Cardiac ventricle fibroblast (primary cell): Measurements from ENCODE around the gene PIGU. TPM values are rescaled to one million over a fixed set of nuclear protein-coding genes. Genes with fewer than 3 reads are reported as not detected.

Experiments used
- total RNA-seq: library from RNA; depleted of rRNA; stranded (reverse); fragments of >200 nt; gene quantifications from 2 replicates; pipeline ENCODE4 v1.2.3, GENCODE V29; 2015

Gene PIGU, protein sequence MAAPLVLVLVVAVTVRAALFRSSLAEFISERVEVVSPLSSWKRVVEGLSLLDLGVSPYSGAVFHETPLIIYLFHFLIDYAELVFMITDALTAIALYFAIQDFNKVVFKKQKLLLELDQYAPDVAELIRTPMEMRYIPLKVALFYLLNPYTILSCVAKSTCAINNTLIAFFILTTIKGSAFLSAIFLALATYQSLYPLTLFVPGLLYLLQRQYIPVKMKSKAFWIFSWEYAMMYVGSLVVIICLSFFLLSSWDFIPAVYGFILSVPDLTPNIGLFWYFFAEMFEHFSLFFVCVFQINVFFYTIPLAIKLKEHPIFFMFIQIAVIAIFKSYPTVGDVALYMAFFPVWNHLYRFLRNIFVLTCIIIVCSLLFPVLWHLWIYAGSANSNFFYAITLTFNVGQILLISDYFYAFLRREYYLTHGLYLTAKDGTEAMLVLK
- 10.3 and 12.6 TPM in 2 replicates for total RNA-seq

DNA sequence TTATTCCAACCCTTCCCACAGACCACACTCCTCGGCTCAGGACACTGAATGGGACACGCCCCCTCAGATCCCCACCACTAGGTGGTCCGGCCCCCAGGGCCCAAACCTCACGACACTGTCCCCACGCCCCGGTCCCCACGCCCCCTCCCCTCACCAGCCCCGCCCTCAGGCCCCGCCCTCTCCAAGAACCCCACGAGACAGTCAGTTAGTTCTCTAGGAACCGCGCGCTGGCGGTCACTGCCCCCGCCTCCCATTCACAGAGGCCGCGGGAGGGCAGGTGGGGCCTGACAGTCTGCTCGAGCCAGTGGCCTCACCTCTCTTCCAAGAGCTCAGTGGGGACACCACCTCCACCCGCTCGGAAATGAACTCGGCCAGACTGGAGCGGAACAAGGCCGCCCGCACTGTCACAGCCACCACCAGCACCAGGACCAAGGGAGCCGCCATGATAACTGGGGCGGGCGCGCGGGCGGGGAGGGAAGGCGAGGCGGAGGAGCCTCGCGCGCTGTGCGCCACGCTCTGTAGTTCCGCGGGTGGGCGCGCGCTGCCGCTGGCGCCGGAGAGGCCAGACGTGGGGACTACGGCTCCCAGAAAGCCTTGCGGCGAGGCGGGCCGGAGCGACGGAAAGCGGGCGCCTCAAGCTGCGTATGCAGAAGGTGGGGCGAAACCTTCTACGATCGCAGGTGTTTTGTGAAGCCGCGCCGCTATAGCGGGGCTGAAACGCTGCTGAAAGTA is at the start of gene PIGU:
Gene PIGU (minus strand): TSS at position 451 of the 732 bp plus-strand sequence. CDS start 7 bp downstream, at position 444.

DNA sequence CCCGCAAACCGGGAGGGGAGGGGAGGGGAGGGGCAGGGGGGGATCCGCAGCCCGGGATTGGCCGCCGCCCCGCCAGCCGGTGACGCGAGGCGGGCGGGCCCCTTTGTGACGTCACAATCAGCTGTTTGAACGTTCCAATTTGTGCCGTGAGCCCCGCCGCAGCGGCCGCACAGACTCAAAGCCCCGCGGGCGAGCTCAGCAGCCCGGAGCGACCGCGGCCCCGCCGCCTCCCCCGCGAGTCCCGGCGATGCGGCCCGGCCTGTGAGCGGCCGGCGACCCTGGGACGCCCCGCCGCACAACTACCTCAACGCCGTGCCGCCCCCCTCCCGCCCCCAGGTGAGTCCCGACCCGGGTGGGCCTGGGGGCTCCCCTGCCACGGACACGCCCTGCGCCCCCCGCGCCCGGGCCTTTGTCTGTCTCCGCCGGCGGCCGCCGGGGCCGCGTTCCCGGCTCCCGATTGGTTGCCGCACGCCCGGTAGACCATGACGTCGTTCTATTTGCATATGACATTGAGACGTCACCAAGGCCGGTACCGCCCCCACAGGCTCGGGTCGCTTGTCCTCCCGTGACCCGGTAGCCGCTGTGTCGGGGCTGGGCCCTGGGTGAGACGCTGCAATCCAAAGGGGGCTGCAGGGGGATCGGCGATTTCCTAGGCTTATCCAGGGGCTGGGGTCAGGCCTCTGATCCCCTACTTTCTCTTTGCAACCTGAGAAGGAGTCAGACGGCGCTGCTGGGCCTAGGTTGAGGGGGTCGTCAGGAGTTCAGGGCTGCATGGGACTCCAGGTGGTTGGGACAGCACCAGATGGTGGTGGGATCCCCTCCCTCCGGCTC is 27.5 kb upstream of the PIGU start, which contains the start of gene TP53INP2:
Gene TP53INP2 (plus strand): TSS at position 168 of the 831 bp plus-strand sequence. CDS start 4,396 bp downstream, outside the sequence.

DNA sequence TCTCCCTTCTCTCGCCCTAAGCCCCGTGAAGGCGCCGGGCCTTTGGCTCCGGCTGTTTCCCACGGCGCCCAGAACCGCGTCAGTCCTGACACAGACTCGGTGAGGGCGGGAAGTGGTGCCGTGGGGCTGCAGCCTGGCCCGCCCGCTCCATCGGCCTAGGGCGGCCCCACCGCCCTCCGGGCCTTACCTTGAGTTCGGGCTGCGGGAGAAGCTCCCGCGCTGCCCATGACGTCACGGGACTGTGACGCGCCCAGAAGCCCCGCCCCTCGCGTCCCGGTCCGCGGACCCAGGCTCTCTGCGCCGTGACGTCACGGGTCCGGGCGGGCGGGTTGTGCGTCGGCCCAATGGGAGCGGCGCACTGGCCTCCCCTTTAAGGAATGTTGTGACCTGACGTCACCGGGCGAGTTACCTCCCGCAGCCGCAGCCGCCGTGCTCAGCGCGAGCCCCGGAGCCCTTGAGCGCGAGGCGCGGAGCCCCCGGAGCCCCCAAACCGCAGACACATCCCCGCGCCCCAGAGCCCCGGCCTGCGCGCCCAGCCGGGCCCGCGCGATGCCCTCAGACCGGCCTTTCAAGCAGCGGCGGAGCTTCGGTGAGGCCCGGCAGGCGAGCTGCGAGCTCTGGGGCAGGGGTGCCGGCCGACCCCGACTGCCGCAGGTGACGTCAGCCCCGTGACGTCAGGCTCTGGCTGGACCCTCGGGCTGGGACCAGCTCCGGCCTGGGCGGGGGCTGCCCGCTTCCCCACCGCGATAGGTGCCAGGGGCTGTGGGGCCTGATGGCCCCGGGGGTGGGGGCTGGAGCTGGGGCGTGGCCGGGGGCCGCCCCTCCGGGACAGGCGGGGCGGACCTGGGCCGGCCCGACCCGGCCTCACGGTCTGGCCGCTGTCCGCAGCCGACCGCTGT is 118.3 kb downstream of the PIGU start, which contains the start of gene MAP1LC3A:
Gene MAP1LC3A (plus strand): TSS at position 399 of the 899 bp plus-strand sequence. CDS start 151 bp downstream, at position 550.

DNA sequence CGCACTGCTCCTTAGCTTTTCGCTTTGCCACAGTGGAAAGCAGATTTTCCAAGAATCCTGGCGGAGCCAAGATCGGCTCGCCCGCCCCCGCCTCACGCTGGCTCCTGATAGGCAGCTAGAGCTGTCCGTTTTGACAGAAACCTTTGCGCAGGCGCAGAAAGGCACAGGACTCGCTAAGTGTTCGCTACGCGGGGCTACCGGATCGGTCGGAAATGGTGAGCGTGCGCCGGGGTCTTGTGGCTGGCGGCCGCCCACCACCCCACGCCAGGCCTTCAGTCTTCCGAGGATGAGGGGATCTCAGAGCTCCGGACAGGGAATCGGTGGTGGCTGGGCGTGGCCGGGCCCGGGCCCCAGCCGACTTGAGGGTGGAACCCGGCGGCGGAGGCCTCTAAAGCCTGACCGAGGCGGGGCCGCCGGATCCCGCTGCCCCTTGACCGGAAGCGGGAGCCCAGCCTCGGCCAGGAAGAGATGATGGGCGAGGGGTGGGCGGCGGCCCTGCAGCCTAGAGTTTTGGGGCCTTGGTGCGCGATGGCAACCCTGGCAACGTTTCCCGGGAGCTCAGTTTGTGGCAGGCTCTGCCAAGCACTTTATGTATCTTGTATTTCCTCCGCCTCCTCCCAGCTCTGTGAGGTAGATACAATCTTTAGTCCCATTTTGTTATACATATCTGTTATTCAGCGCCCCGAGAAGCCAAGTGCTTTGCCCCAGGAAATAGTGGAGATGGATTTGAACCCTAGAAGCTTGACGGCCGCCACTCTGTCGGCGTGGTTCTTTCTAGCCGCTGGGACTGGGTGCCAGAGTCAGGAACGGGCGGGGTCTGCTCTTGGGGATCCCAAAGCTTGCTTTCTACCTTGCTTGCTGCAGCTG is 160.4 kb downstream of the PIGU start, which contains the start of gene DYNLRB1:
Gene DYNLRB1 (plus strand): TSS at position 176 of the 867 bp plus-strand sequence. CDS start 37 bp downstream, at position 213.

Other genes with a start within 250 kb of the PIGU start
- 117 and 129 TPM in 2 replicates for gene DYNLRB1, start 160.7 kb downstream of the PIGU start, total RNA-seq
- gene MAP1LC3A, start 118.4 kb downstream of the PIGU start, total RNA-seq: 67.1 and 108 TPM in 2 replicates
- gene TP53INP2, start 27.3 kb upstream of the PIGU start, total RNA-seq: 7.2 and 7.8 TPM in 2 replicates
- gene NCOA6, start 148.6 kb upstream of the PIGU start, total RNA-seq: 13.0 and 15.9 TPM in 2 replicates
- 19.7 and 21.8 TPM in 2 replicates for gene GGT7, start 195.8 kb upstream of the PIGU start, total RNA-seq
- 38.8 and 46.5 TPM in 2 replicates for gene ACSS2, start 199.5 kb upstream of the PIGU start, total RNA-seq